ENCODE measurements around the gene COG4.
A peak's percentile ranks its signal among the peaks of the same experiment; 100 is the strongest.

The COG4 gene

GRCh38 chr16:70526403-70526802 is 3.0 kb upstream of the COG4 start:
- no peak for DNase-seq

- DNase-seq, result peak in 1 of 2 donors; percentile 10
Observed at GRCh38 chr16:70524399-70524825, 1.1 kb upstream of the COG4 start.

- DNase-seq, result peak; percentile 54 to 62
Observed at GRCh38 chr16:70523743-70524398, 517 bp upstream of the COG4 start, which contains the start of gene SF3B3. TSS of gene SF3B3 (plus strand) at chr16:70523816. CDS start at chr16:70526657, 2,841 bp downstream.

GRCh38 chr16:70522216-70523075 is 908 bp downstream of the COG4 start:
- DNase-seq, result no peak

- DNase-seq, result no peak
Observed at GRCh38 chr16:70520612-70521297, 2.6 kb downstream of the COG4 start.

- DNase-seq, result no peak
Observed at GRCh38 chr16:70512456-70512855, 10.9 kb downstream of the COG4 start.

- no peak for DNase-seq
Observed at GRCh38 chr16:70511833-70512232, 11.5 kb downstream of the COG4 start.

GRCh38 chr16:70510216-70510615 is 13.1 kb downstream of the COG4 start:
- no peak for DNase-seq

- DNase-seq, result no peak
Observed at GRCh38 chr16:70508752-70509151, 14.6 kb downstream of the COG4 start.

- DNase-seq, result no peak
Observed at GRCh38 chr16:70496513-70496912, 26.8 kb downstream of the COG4 start.

- no peak for DNase-seq
Observed at GRCh38 chr16:70495425-70496182, 27.8 kb downstream of the COG4 start.

GRCh38 chr16:70494777-70495176 is 28.6 kb downstream of the COG4 start:
- no peak for DNase-seq

GRCh38 chr16:70494202-70494770 is 29.1 kb downstream of the COG4 start:
- no peak for DNase-seq

- no peak for DNase-seq
Observed at GRCh38 chr16:70493802-70494201, 29.6 kb downstream of the COG4 start.

- no peak for DNase-seq
Observed at GRCh38 chr16:70490261-70490660, 33.1 kb downstream of the COG4 start.

GRCh38 chr16:70484867-70485266 is 38.5 kb downstream of the COG4 start:
- DNase-seq, result no peak

GRCh38 chr16:70483426-70483825 is 39.9 kb downstream of the COG4 start:
- no peak for DNase-seq

GRCh38 chr16:70482624-70483023 is 40.7 kb downstream of the COG4 start:
- no peak for DNase-seq

- no peak for DNase-seq
Observed at GRCh38 chr16:70481929-70482536, 41.3 kb downstream of the COG4 start.

- DNase-seq, result no peak
Observed at GRCh38 chr16:70480127-70481105, 42.9 kb downstream of the COG4 start.

- no peak for DNase-seq
Observed at GRCh38 chr16:70478912-70479341, 44.4 kb downstream of the COG4 start.
